GM12878 (cell line): Measurements from ENCODE around the gene DUS1L. TPM values are rescaled to one million over a fixed set of nuclear protein-coding genes. Genes with fewer than 3 reads are reported as not detected.

Experiments used
- ATAC-seq: fragments of 200-7000 bp; cut with Tn5 transposase; 3 replicates; pipeline ENCODE4 v1.9.1; 2020; ENCODE audit warnings: mild to moderate bottlenecking, moderate library complexity
- BruUV-seq: library from RNA; stranded (reverse); fragments of 400-500 nt; replicated peaks from 2 replicates; lab custom pipeline; 2021; lab: Mats Ljungman, UMichigan
- CTCF ChIA-PET: fragments of 300-600 bp; sonication (Branson Sonifier 250); formaldehyde crosslinking; extraction: SDS; loops from one replicate; lab custom pipeline; 2021; ENCODE audit warnings: inconsistent platforms; lab: Yijun Ruan, JAX
- POLR2A ChIA-PET: fragments of 350-600 bp; formaldehyde crosslinking; extraction: SDS; loops from one replicate; lab custom pipeline; 2021; ENCODE audit warnings: inconsistent platforms; lab: Charles Lee
- RAD21 ChIA-PET: fragments of 300-600 bp; sonication (Branson Sonifier 250); formaldehyde crosslinking; loops from one replicate; lab custom pipeline; 2023; ENCODE audit warnings: antibody characterized with exemption; ENCODE audit not compliant: unreplicated experiment; lab: Charles Lee
- SMC1A ChIA-PET: fragments of 300-600 bp; sonication (Branson Sonifier 250); formaldehyde crosslinking; loops from one replicate; lab custom pipeline; 2023; ENCODE audit not compliant: unreplicated experiment, uncharacterized antibody; lab: Charles Lee
- DNase-seq: peaks from one replicate; pipeline ENCODE4 v3.0.0-alpha.2; 2011; ENCODE audit warnings: low read depth, low spot score
- FAIRE-seq: peaks from 3 replicates; lab custom pipeline; 2011; peaks lifted over from hg19 to GRCh38; lab: Jason Lieb, UNC
- H2AFZ ChIP-seq: 2 replicates; pipeline ENCODE4 v1.6.0; 2011; ENCODE audit warnings: low read depth, low read length, control low read depth; ENCODE audit not compliant: control insufficient read depth
- H3K27ac ChIP-seq: 2 replicates; pipeline ENCODE4 v1.5.1; 2011; ENCODE audit warnings: control low read depth; ENCODE audit not compliant: control insufficient read depth, insufficient read depth
- H3K27me3 ChIP-seq, 2 experiments: replicated peaks in 1 of 2; 2 replicates each; pipeline versions ENCODE4 v1.6.0 to v1.6.1; 2011; ENCODE audit warnings: low read length in 1 of 2; ENCODE audit not compliant: control insufficient read depth in 2 of 2, insufficient read depth in 2 of 2
- H3K36me3 ChIP-seq, 2 experiments: 2 replicates each; pipeline ENCODE4 v1.5.1; 2011; ENCODE audit warnings: low read length in 1 of 2; ENCODE audit not compliant: control insufficient read depth in 2 of 2, insufficient read depth in 2 of 2
- H3K4me1 ChIP-seq: 2 replicates; pipeline ENCODE4 v1.6.1; 2011; ENCODE audit warnings: mild to moderate bottlenecking, low read length, moderate library complexity, mixed read lengths; ENCODE audit not compliant: control insufficient read depth, insufficient read depth
- H3K4me2 ChIP-seq: 2 replicates; pipeline ENCODE4 v1.6.0; 2011; ENCODE audit warnings: control low read depth; ENCODE audit not compliant: control insufficient read depth, insufficient read depth
- H3K4me3 ChIP-seq: fragments of 200-600 bp; sonication (generic); 2 replicates; pipeline ENCODE4 v1.5.1; 2016
- H3K79me2 ChIP-seq: 2 replicates; pipeline ENCODE4 v1.6.0; 2011; ENCODE audit warnings: low read length; ENCODE audit not compliant: control insufficient read depth, insufficient read depth
- H3K9ac ChIP-seq: 2 replicates; pipeline ENCODE4 v1.8.0; 2011; ENCODE audit warnings: low read length, control low read depth, mixed read lengths; ENCODE audit not compliant: control insufficient read depth, insufficient read depth
- H3K9me3 ChIP-seq: replicated peaks from 3 replicates; pipeline ENCODE4 v1.5.1; 2011; ENCODE audit warnings: mild to moderate bottlenecking, low read length; ENCODE audit not compliant: control insufficient read depth, insufficient read depth
- H4K20me1 ChIP-seq: 2 replicates; pipeline ENCODE4 v1.6.0; 2011; ENCODE audit not compliant: control insufficient read depth, insufficient read depth
- CUX1 ChIP-seq: IDR thresholded peaks from 2 replicates; pipeline ENCODE4 v1.6.1; 2012; ENCODE audit warnings: improper control_type of control experiment, low read depth, low read length; ENCODE audit not compliant: insufficient replicate concordance
- ESRRA ChIP-seq: IDR thresholded peaks from 2 replicates; pipeline ENCODE4 v1.6.1; 2012; ENCODE audit warnings: mild to moderate bottlenecking, low read length, improper control_type of control experiment
- ETV6 ChIP-seq, 2 experiments: fragments of 450-650 bp in 1 of 2; IDR thresholded peaks in 1 of 2; conservative IDR thresholded peaks in 1 of 2; 2 replicates each; pipeline ENCODE4 v1.6.1; 2014; ENCODE audit warnings: antibody characterized with exemption in 1 of 2, borderline replicate concordance in 1 of 2, low read depth in 1 of 2, mild to moderate bottlenecking in 1 of 2, moderate library complexity in 1 of 2
- MLLT1 ChIP-seq: fragments of 450-650 bp; IDR thresholded peaks from 2 replicates; pipeline ENCODE4 v1.6.1; 2016; ENCODE audit warnings: mild to moderate bottlenecking
- WRNIP1 ChIP-seq: IDR thresholded peaks from 2 replicates; pipeline ENCODE4 v1.6.1; 2011; ENCODE audit warnings: low read depth, low read length, improper control_type of control experiment, borderline replicate concordance
- ZNF217 ChIP-seq: fragments of 450-650 bp; IDR thresholded peaks from 2 replicates; pipeline ENCODE4 v1.6.1; 2017; ENCODE audit warnings: antibody characterized with exemption, mild to moderate bottlenecking
- ZNF687 ChIP-seq: fragments of 450-650 bp; IDR thresholded peaks from 2 replicates; pipeline ENCODE4 v1.6.1; 2017; ENCODE audit warnings: mild to moderate bottlenecking, moderate library complexity
- WGBS: methylation state at CpG from one replicate; pipeline ENCODE4 v1.1.6; 2016; ENCODE audit warnings: low lambda C conversion rate; ENCODE audit not compliant: insufficient replicate concordance, insufficient coverage; ENCODE audit errors: missing lambda C conversion rate; 5-methylcytosine and 5-hydroxymethylcytosine counted together
- in situ Hi-C: fragments of 300-500 bp; cut with MboI; formaldehyde crosslinking; loops from 9 replicates; pipeline ENCODE4 v1.14.3; 2018; ENCODE audit warnings: mixed read lengths
- intact Hi-C: fragments of 100-400 bp; cut with micrococcal nuclease; formaldehyde crosslinking; loops from one replicate; pipeline ENCODE4 v1.14.2; 2022; ENCODE audit not compliant: unreplicated experiment
- polyA plus RNA-seq, 11 experiments: library from polyadenylated mRNA; depleted of rRNA in 4 of 11; unstranded in 6 of 11; stranded (reverse) in 5 of 11; fragments of >200 nt; fragmentation: Nextera tagmentation in 4 of 11; fragmentation: Illumina TruSeq in 1 of 11; extraction: Ambion mirVana in 4 of 11; extraction: Trizol in 1 of 11; gene quantifications; 1 replicate in 1 of 11; 2 replicates in 10 of 11; pipeline versions ENCODE4 v1.2.1 to v1.2.3, GENCODE V29; 2011 to 2016; ENCODE audit warnings: inconsistent platforms in 2 of 11, missing spikeins in 2 of 11, low read depth in 1 of 11
- total RNA-seq, 4 experiments: library from RNA; depleted of rRNA in 3 of 4; stranded (reverse); fragments of >200 nt in 3 of 4; fragmentation: Illumina TruSeq in 1 of 4; extraction: Trizol in 1 of 4; gene quantifications; 2 replicates each; pipeline versions ENCODE4 v1.2.1 to v1.2.3, GENCODE V29; 2013 to 2021

DUS1L gene
- total and polyA plus RNA-seq, 10 of the 15 experiments (the other 5 are each of a cell fraction or from before 2014, with no cell fraction given), result 6.1 to 157 (median 44.5) TPM

- Histone ChIP-seq H3K4me1 (peaks cover 10% of the 10 kb centered on the region), H3K79me2 (peaks cover 5% of the 10 kb centered on the region), H3K9ac (no peak overlapping the region), H2AFZ (no peak overlapping the region), H3K36me3 (no peaks in the 10 kb centered on the region; a peak in 2 of 4 replicates), H3K27me3 (no peaks in the 10 kb centered on the region), H4K20me1 (no peaks in the 10 kb centered on the region), H3K27ac (no peak overlapping the region), H3K4me3 (no peak overlapping the region), H3K4me2 (no peak overlapping the region), H3K9me3 (no peaks in the 10 kb centered on the region)
- intact Hi-C loops (no loop called here), in situ Hi-C loops (no loop called here)
- no peak for DNase-seq
- ChIA-PET SMC1A (no interaction called here), RAD21 (no interaction called here), POLR2A (interaction anchor here (0.6 kb wide), 1 partner anchor 427 kb away, joined by 3 read pairs; no protein-coding TSS in a partner anchor), CTCF (no interaction called here)
- WGBS, result 81% methylated on average over 31 of the region's 38 CpGs
- no peak for FAIRE-seq
- no peak for ATAC-seq
- BruUV-seq, result no TSS peak
- TF ChIP-seq ZNF217 (no peak), CUX1 (no peak), WRNIP1 (no peak), ESRRA (no peak), ETV6 (conservative IDR thresholded peaks at IDR 0.05 in 1 of 2, IDR thresholded peaks at IDR 0.05 in 1 of 2; ENCODE audit: borderline replicate concordance in 1 of 2, low read depth in 1 of 2) (no peak), MLLT1 (no peak), ZNF687 (no peak)
These were observed 32.1 kb downstream of the DUS1L start for GRCh38 chr17:82033359-82034085.
